CMK (cell line): ENCODE measurements around the gene VEGFA.

Source experiments
- DNase-seq: peaks from one replicate; pipeline ENCODE4 v3.0.0-alpha.2; 2010; ENCODE audit warnings: low read depth

Gene VEGFA

GRCh38 chr6:43772681-43773049, 2.7 kb downstream of the VEGFA start:
- DNase-seq, result no peak

GRCh38 chr6:43773050-43773979, 3.3 kb downstream of the VEGFA start:
- no peak for DNase-seq

GRCh38 chr6:43773980-43774775, 4.2 kb downstream of the VEGFA start:
- DNase-seq, result no peak

GRCh38 chr6:43774776-43775534, 4.9 kb downstream of the VEGFA start:
- DNase-seq, result no peak

- DNase-seq, result no peak
These were observed 5.5 kb downstream of the VEGFA start for GRCh38 chr6:43775535-43775885.

GRCh38 chr6:43776115-43776798, 6.2 kb downstream of the VEGFA start:
- DNase-seq, result no peak

GRCh38 chr6:43776799-43777776, 7.1 kb downstream of the VEGFA start:
- DNase-seq, result no peak

- DNase-seq, result no peak
These were observed 8.3 kb downstream of the VEGFA start for GRCh38 chr6:43778131-43778855.

- no peak for DNase-seq
These were observed 9.2 kb downstream of the VEGFA start for GRCh38 chr6:43778976-43779851.

- no peak for DNase-seq
These were observed 9.8 kb downstream of the VEGFA start for GRCh38 chr6:43779852-43780236.

- DNase-seq, result no peak
These were observed 10.3 kb downstream of the VEGFA start for GRCh38 chr6:43780293-43780692.

- no peak for DNase-seq
These were observed 11.2 kb downstream of the VEGFA start for GRCh38 chr6:43780941-43781928.

GRCh38 chr6:43781941-43782704, 12.1 kb downstream of the VEGFA start:
- no peak for DNase-seq

- no peak for DNase-seq
These were observed 12.9 kb downstream of the VEGFA start for GRCh38 chr6:43782764-43783513.

GRCh38 chr6:43784049-43784855, 14.2 kb downstream of the VEGFA start:
- DNase-seq, result no peak
